K562 (cell line): ENCODE results near the gene GLB1L3. TPM values are rescaled to one million over a fixed set of nuclear protein-coding genes. Genes with fewer than 3 reads are reported as not detected.

ENCODE experiments used
- ATAC-seq: fragments of 200-7000 bp; cut with Tn5 transposase; 3 replicates; pipeline ENCODE4 v1.9.1; 2020; ENCODE audit warnings: moderate library complexity
- BruUV-seq: library from RNA; stranded (reverse); fragments of 400-500 nt; replicated peaks from 2 replicates; lab custom pipeline; 2021; lab: Mats Ljungman, UMichigan
- CTCF ChIA-PET: fragments of 300-600 bp; formaldehyde crosslinking; extraction: SDS; loops from one replicate; lab custom pipeline; 2021; ENCODE audit warnings: low intra/inter-chr PET ratio; lab: Yijun Ruan, JAX
- POLR2A ChIA-PET: fragments of 300-600, 350-650 bp; sonication (Branson Sonifier 250); formaldehyde crosslinking; extraction: SDS; loops from one replicate; lab custom pipeline; 2021; ENCODE audit warnings: antibody characterized with exemption, inconsistent platforms; lab: Yijun Ruan, JAX
- DNase-seq, 4 experiments: peaks; one replicate each; pipeline versions ENCODE4 v3.0.0 to v3.0.0-alpha.2; 2011 to 2018; ENCODE audit warnings: low spot score in 3 of 4, mixed read lengths in 3 of 4; ENCODE audit errors: extremely low read depth in 1 of 4
- FAIRE-seq: peaks from 2 replicates; lab custom pipeline; 2011; peaks lifted over from hg19 to GRCh38; lab: Jason Lieb, UNC
- H2AFZ ChIP-seq: 2 replicates; pipeline ENCODE4 v1.6.0; 2011; ENCODE audit warnings: low read depth, low read length, control low read depth, inconsistent platforms
- H3K27ac ChIP-seq: fragments of 200-600 bp; 3 replicates; pipeline ENCODE4 v1.8.0; 2011; ENCODE audit warnings: low read depth, mild to moderate bottlenecking, control low read depth, inconsistent platforms, low read length, moderate library complexity, mixed read lengths; ENCODE audit errors: extremely low read depth
- H3K27me3 ChIP-seq, 2 experiments: fragments of 300-600 bp in 1 of 2; 2 replicates in 1 of 2; 3 replicates in 1 of 2; pipeline versions ENCODE4 v1.6.0 to v1.8.0; 2011; ENCODE audit warnings: inconsistent platforms in 2 of 2, low read length in 2 of 2, mild to moderate bottlenecking in 1 of 2, mixed read lengths in 1 of 2, moderate library complexity in 1 of 2; ENCODE audit not compliant: control insufficient read depth in 2 of 2, insufficient read depth in 2 of 2
- H3K36me3 ChIP-seq: fragments of 300-600 bp; 3 replicates; pipeline ENCODE4 v1.8.0; 2011; ENCODE audit warnings: mild to moderate bottlenecking, low read length, inconsistent platforms; ENCODE audit not compliant: control insufficient read depth, insufficient read depth
- H3K4me1 ChIP-seq, 2 experiments: fragments of 200-600 bp in 1 of 2; replicated peaks in 1 of 2; 2 replicates in 1 of 2; 3 replicates in 1 of 2; pipeline versions ENCODE4 v1.5.1 to v1.8.0; 2011; ENCODE audit warnings: inconsistent platforms in 2 of 2, low read length in 2 of 2, mild to moderate bottlenecking in 1 of 2, mixed read lengths in 1 of 2, moderate library complexity in 1 of 2; ENCODE audit not compliant: control insufficient read depth in 2 of 2, insufficient read depth in 2 of 2
- H3K4me2 ChIP-seq: 2 replicates; pipeline ENCODE4 v1.6.1; 2011; ENCODE audit warnings: low read length, control low read depth, inconsistent platforms, mixed read lengths; ENCODE audit not compliant: insufficient read depth
- H3K4me3 ChIP-seq: fragments of 200-600 bp; sonication (generic), shearing (Covaris generic); 2 replicates; pipeline ENCODE4 v1.5.1; 2016; ENCODE audit warnings: control low read depth, inconsistent platforms
- H3K79me2 ChIP-seq: fragments of 200-600 bp; 3 replicates; pipeline ENCODE4 v1.8.0; 2011; ENCODE audit warnings: low read length, inconsistent platforms; ENCODE audit not compliant: control insufficient read depth, insufficient read depth
- H3K9ac ChIP-seq, 2 experiments: 2 replicates each; pipeline versions ENCODE4 v1.6.0 to v1.6.1; 2011; ENCODE audit warnings: low read depth in 2 of 2, low read length in 2 of 2, control low read depth in 1 of 2, inconsistent platforms in 1 of 2, mild to moderate bottlenecking in 1 of 2, mixed read lengths in 1 of 2; ENCODE audit not compliant: insufficient read depth in 1 of 2
- H3K9me1 ChIP-seq: one replicate; pipeline ENCODE4 v1.6.0; 2011; ENCODE audit warnings: inconsistent platforms, mild to moderate bottlenecking, low read length, moderate library complexity; ENCODE audit not compliant: control insufficient read depth, insufficient read depth
- H3K9me3 ChIP-seq: replicated peaks from 2 replicates; pipeline ENCODE4 v1.5.1; 2011; ENCODE audit warnings: low read depth, low read length, inconsistent platforms; ENCODE audit not compliant: control insufficient read depth, insufficient read depth
- H4K20me1 ChIP-seq: replicated peaks from 2 replicates; pipeline ENCODE4 v1.6.1; 2011; ENCODE audit warnings: low read length, inconsistent platforms, mixed read lengths; ENCODE audit not compliant: control insufficient read depth, insufficient read depth
- AFF1 ChIP-seq, 2 experiments: fragments of 450-650 bp; IDR thresholded peaks; 2 replicates each; pipeline ENCODE4 v1.6.1; 2018; ENCODE audit warnings: mild to moderate bottlenecking in 2 of 2, low read depth in 1 of 2; ENCODE audit not compliant: partially characterized antibody in 2 of 2
- HDAC2 ChIP-seq: fragments of 450-650 bp; IDR thresholded peaks from 2 replicates; pipeline ENCODE4 v1.6.1; 2016; ENCODE audit warnings: mild to moderate bottlenecking
- HLTF ChIP-seq: fragments of 450-650 bp; IDR thresholded peaks from 2 replicates; pipeline ENCODE4 v1.6.1; 2016
- HMG20B ChIP-seq: fragments of 250-450 bp; sonication (Bioruptor Pico); IDR thresholded peaks from 2 replicates; pipeline ENCODE4 v1.5.0; 2021; ENCODE audit warnings: mild to moderate bottlenecking
- LEF1 ChIP-seq: fragments of 450-650 bp; IDR thresholded peaks from 2 replicates; pipeline ENCODE4 v1.6.1; 2016; ENCODE audit warnings: mild to moderate bottlenecking
- MEIS2 ChIP-seq: fragments of 450-650 bp; IDR thresholded peaks from 2 replicates; pipeline ENCODE4 v1.6.1; 2014; ENCODE audit warnings: mild to moderate bottlenecking; ENCODE audit not compliant: partially characterized antibody
- PML ChIP-seq: IDR thresholded peaks from 2 replicates; pipeline ENCODE4 v1.6.1; 2012; ENCODE audit warnings: low read length, inconsistent platforms
- POLR2AphosphoS5 ChIP-seq: IDR thresholded peaks from 2 replicates; pipeline ENCODE4 v1.6.1; 2011; ENCODE audit warnings: mild to moderate bottlenecking, low read depth, low read length, moderate library complexity; ENCODE audit not compliant: control insufficient read depth, insufficient read depth
- POLR3A ChIP-seq: IDR thresholded peaks from 2 replicates; pipeline ENCODE4 v1.6.1; 2011; ENCODE audit warnings: borderline replicate concordance, mild to moderate bottlenecking, moderate library complexity; ENCODE audit not compliant: insufficient read length, insufficient read depth; ENCODE audit errors: extremely low read depth
- SAP30 ChIP-seq: fragments of 200-600 bp; sonication (generic); IDR thresholded peaks from 2 replicates; pipeline ENCODE4 v1.6.1; 2012; ENCODE audit warnings: borderline replicate concordance, low read depth, mild to moderate bottlenecking, moderate library complexity, low read length, control low read depth, inconsistent platforms; ENCODE audit not compliant: insufficient read depth, poor library complexity, severe bottlenecking
- SMAD2 ChIP-seq: fragments of 150-350 bp; IDR thresholded peaks from 2 replicates; pipeline ENCODE4 v1.6.1; 2014; ENCODE audit warnings: low read depth, mild to moderate bottlenecking, low read length
- SRSF9 ChIP-seq: fragments of 200-400 bp; formaldehyde crosslinking; IDR thresholded peaks from 2 replicates; pipeline ENCODE4 v1.6.1; 2017; ENCODE audit warnings: low read depth, low read length, borderline replicate concordance
- TAF7 ChIP-seq: fragments of 450-650 bp; IDR thresholded peaks from 2 replicates; pipeline ENCODE4 v1.6.1; 2016; ENCODE audit warnings: missing genetic modification characterization, missing compliant biosample characterization
- TSC22D4 ChIP-seq: fragments of 450-650 bp; IDR thresholded peaks from 2 replicates; pipeline ENCODE4 v1.6.1; 2016; ENCODE audit warnings: missing genetic modification characterization, missing biosample characterization, control low read depth
- ZNF197 ChIP-seq: fragments of 200-800 bp; sonication (Bioruptor generic); IDR thresholded peaks from 2 replicates; pipeline ENCODE4 v1.6.1; 2016; ENCODE audit warnings: low read depth, missing genetic modification characterization, missing compliant biosample characterization
- WGBS: fragments of 100-300 bp; shearing (Covaris generic); methylation state at CpG from one replicate; pipeline ENCODE4 v1.1.6; 2016; ENCODE audit warnings: low coverage, mixed read lengths; ENCODE audit not compliant: insufficient coverage; ENCODE audit errors: missing lambda C conversion rate; 5-methylcytosine and 5-hydroxymethylcytosine counted together
- in situ Hi-C: fragments of 300-500 bp; cut with MboI; formaldehyde crosslinking; loops from 4 replicates; pipeline ENCODE4 v1.15.0; 2018; ENCODE audit warnings: inconsistent platforms, mixed read lengths
- intact Hi-C: fragments of 100-400 bp; cut with micrococcal nuclease; formaldehyde crosslinking; loops from 2 replicates; pipeline ENCODE4 v1.14.2; 2022
- polyA plus RNA-seq, 8 experiments: library from polyadenylated mRNA; depleted of rRNA in 4 of 8; stranded (reverse) in 5 of 8; unstranded in 3 of 8; fragments of >200 nt; fragmentation: Nextera tagmentation in 2 of 8; fragmentation: Illumina TruSeq in 1 of 8; extraction: Ambion mirVana in 2 of 8; extraction: Trizol in 1 of 8; gene quantifications; 2 replicates each; pipeline versions ENCODE4 v1.2.1 to v1.2.3, GENCODE V29; 2011 to 2014; ENCODE audit warnings: inconsistent platforms in 1 of 8, missing spikeins in 1 of 8
- total RNA-seq, 7 experiments: library from RNA; depleted of rRNA in 6 of 7; stranded (reverse); fragments of >200 nt in 6 of 7; fragmentation: Illumina TruSeq in 2 of 7; extraction: Trizol in 2 of 7; gene quantifications; 2 replicates each; pipeline versions ENCODE4 v1.2.1 to v1.2.3, GENCODE V29; 2011 to 2021; ENCODE audit warnings: low replicate concordance in 1 of 7

The GLB1L3 gene
- total and polyA plus RNA-seq, 9 of the 15 experiments (the other 6 are each of a cell fraction or from before 2014, with no cell fraction given): 0.18 to 3.3 (median 0.49) TPM

GRCh38 chr11:134358165-134358855, 82.1 kb downstream of the GLB1L3 start:
- ATAC-seq (no peak), FAIRE-seq (no peak), DNase-seq (no peak)
- ChIA-PET POLR2A (interaction anchor here (1.1 kb wide), 1 partner anchor 564 kb away, joined by 3 read pairs; no protein-coding TSS in a partner anchor), CTCF (no interaction called here)
- peaks cover 18 to 20% of the 10 kb centered on the region in 2 experiments; a peak in 4 of 5 replicates for H3K4me1 ChIP-seq
- intact Hi-C loops (no loop called here), in situ Hi-C loops (no loop called here)
- no peak overlapping the region for H2AFZ ChIP-seq
- H4K20me1 ChIP-seq: no peaks in the 10 kb centered on the region
- no peaks in the 10 kb centered on the region for H3K9me3 ChIP-seq
- H3K27me3 ChIP-seq: no peaks in the 10 kb centered on the region
- H3K9me1 ChIP-seq: no peaks in the 10 kb centered on the region
- H3K4me2 ChIP-seq: no peak overlapping the region
- 74% methylated on average over 25 of the region's 27 CpGs for WGBS
- peaks cover 3% of the 10 kb centered on the region; the same call in 2 of the 3 replicates for H3K36me3 ChIP-seq
- H3K27ac ChIP-seq: no peak overlapping the region
- H3K9ac ChIP-seq: peak overlapping the region in 1 of 2 experiments; percentile 29; a peak in 1 of 4 replicates
- H3K79me2 ChIP-seq: no peaks in the 10 kb centered on the region
- no peak overlapping the region for H3K4me3 ChIP-seq
- BruUV-seq: no TSS peak
- TF ChIP-seq PML (no peak), TAF7 (no peak), ZNF197 (CRISPR knock-in tag) (no peak), SMAD2 (no peak), AFF1 (IDR thresholded peaks at IDR 0.05; ENCODE audit: low read depth in 1 of 2, partially characterized antibody in 2 of 2) (no peak), HLTF (no peak), POLR3A (no peak), SAP30 (no peak), TSC22D4 (tag) (no peak), HDAC2 (no peak), MEIS2 (no peak), POLR2AphosphoS5 (no peak), LEF1 (no peak), HMG20B (no peak), SRSF9 (no peak)
